Uterus (tissue), 2 donors: Measurements from ENCODE around the gene JAZF1.

Experiments used
- POLR2A ChIP-seq, 2 donors: fragments of 450-650 bp; IDR thresholded peaks; one replicate each; pipeline ENCODE4 v1.6.1; 2016; ENCODE audit warnings: antibody characterized with exemption in 2 of 2, mild to moderate bottlenecking in 1 of 2, moderate library complexity in 1 of 2
- TF ChIP-seq, protein P1 (sequence below), 4 experiments: fragments of 200-600 bp in 2 of 4; fragments of 450-650 bp in 2 of 4; sonication (generic) in 2 of 4; IDR thresholded peaks; one replicate each; pipeline ENCODE4 v1.5.1; 2016 to 2019; ENCODE audit warnings: antibody characterized with exemption in 4 of 4, mild to moderate bottlenecking in 2 of 4, moderate library complexity in 1 of 4

DNA sequence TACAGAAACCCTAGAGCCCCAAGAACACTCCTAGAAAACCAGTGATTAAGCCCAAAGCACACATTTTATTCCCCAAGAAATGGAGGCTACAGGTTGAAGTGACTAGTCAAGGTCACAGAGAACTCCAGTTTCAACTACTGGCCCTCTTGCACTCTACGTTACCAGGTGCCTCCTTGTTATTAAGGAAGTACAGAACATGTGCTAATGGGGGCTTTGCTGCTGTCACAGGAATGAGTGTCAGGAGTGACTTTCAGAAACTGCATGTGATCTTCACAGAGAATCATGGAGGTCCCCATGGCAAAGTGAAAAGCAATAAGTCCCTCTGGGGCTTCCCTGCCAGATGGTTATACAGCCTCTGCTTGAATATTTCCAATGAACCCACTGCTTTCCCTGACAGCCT, 19.3 kb downstream of the JAZF1 start:
- TF ChIP-seq, protein P1, sequence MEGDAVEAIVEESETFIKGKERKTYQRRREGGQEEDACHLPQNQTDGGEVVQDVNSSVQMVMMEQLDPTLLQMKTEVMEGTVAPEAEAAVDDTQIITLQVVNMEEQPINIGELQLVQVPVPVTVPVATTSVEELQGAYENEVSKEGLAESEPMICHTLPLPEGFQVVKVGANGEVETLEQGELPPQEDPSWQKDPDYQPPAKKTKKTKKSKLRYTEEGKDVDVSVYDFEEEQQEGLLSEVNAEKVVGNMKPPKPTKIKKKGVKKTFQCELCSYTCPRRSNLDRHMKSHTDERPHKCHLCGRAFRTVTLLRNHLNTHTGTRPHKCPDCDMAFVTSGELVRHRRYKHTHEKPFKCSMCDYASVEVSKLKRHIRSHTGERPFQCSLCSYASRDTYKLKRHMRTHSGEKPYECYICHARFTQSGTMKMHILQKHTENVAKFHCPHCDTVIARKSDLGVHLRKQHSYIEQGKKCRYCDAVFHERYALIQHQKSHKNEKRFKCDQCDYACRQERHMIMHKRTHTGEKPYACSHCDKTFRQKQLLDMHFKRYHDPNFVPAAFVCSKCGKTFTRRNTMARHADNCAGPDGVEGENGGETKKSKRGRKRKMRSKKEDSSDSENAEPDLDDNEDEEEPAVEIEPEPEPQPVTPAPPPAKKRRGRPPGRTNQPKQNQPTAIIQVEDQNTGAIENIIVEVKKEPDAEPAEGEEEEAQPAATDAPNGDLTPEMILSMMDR (IDR thresholded peaks at IDR 0.05): no peak
- no peak for TF ChIP-seq POLR2A (IDR thresholded peaks at IDR 0.05)
